GM12865 (cell line): Measurements from ENCODE around the gene RRP8.

ENCODE experiments used
- DNase-seq: peaks from one replicate; pipeline ENCODE4 v3.0.0; 2010; ENCODE audit warnings: low read depth
- H3K4me3 ChIP-seq: 2 replicates; pipeline ENCODE4 v1.5.1; 2011; ENCODE audit warnings: mild to moderate bottlenecking, low read depth, low read length, control low read depth
- CTCF ChIP-seq: IDR thresholded peaks from 2 replicates; pipeline ENCODE4 v1.5.1; 2011; ENCODE audit warnings: low read length, control low read depth, low read depth, inconsistent platforms; ENCODE audit not compliant: insufficient read depth; ENCODE audit errors: missing control alignments

RRP8 gene

DNA sequence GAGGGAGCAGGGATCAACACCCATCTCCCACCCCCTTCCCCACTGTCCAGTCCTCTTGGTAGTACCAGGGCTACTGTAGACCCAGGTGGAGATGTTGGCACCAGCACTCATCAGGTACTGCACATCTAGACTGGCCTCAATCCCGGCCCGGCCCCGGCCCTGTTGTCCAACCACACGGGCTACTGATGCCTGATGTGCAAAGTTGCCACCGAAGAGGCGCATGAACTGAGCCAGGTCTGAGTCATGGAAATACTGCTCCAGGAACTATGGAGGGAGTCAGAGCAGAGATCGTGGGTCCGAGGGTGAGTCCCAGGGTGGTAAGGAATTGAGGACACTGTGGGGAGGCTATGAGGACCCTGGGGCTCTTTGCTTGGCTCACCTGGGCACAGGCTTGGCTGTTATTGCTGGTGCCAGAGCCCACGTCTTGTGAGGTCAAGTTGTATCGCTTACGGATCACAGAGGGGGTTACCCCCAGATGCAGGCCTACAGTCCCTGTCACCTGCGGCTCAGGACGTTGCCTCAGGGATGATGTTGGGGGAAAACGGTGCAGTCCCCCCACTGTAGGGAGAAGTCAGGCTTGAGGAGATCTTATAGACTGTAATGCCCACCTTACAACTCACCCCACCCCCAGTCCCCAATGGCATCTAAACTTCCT is 13.3 kb upstream of the RRP8 start:
- H3K4me3 ChIP-seq, result no peak overlapping the region
- TF ChIP-seq CTCF, result no peak
- DNase-seq, result no peak

DNA sequence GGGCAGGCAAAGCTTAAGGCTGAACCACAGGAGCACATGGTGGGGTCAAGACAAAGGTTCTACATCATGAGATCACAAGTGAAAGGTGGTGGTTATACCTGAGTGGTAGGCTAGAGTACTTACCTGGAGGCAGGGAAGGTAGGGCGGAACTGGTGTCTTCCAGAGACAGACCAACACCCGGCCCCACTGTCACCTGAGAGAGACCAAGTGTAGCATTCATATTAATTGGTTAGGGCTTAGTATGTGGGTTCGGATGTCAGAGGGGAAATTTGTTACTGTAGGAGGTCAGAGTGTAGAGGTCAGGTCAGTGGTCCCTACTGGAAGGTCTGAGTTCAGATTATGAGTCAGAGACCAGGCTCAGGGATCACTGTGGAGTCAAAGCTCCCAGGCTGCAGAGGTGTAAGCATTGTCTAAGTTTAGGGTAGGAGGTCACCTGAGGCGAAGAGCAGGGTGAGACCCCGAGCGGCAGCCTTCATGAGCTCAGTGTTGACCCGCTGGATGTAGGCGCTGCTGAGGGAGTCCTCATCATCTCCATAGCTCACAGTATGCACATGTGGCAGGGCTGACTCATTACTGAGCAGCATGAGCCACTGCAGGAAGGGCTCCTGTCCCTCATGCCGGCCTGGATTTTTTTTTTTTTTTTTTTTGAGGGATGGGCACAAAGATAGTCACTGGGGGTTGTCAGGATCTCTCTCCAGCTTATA is 12.6 kb upstream of the RRP8 start:
- DNase-seq, result no peak
- TF ChIP-seq CTCF, result no peak
- no peak overlapping the region for H3K4me3 ChIP-seq

GRCh38 chr11:6615046-6615445 is 11.6 kb upstream of the RRP8 start:
- DNase-seq, result no peak
- no peak for TF ChIP-seq CTCF
- no peak overlapping the region for H3K4me3 ChIP-seq

- no peak for DNase-seq
- H3K4me3 ChIP-seq, result no peak overlapping the region
- TF ChIP-seq CTCF, result no peak
Observed at GRCh38 chr11:6614446-6614845, 11.0 kb upstream of the RRP8 start.

GRCh38 chr11:6613496-6613895 is 10.1 kb upstream of the RRP8 start:
- no peak overlapping the region for H3K4me3 ChIP-seq
- no peak for TF ChIP-seq CTCF

DNA sequence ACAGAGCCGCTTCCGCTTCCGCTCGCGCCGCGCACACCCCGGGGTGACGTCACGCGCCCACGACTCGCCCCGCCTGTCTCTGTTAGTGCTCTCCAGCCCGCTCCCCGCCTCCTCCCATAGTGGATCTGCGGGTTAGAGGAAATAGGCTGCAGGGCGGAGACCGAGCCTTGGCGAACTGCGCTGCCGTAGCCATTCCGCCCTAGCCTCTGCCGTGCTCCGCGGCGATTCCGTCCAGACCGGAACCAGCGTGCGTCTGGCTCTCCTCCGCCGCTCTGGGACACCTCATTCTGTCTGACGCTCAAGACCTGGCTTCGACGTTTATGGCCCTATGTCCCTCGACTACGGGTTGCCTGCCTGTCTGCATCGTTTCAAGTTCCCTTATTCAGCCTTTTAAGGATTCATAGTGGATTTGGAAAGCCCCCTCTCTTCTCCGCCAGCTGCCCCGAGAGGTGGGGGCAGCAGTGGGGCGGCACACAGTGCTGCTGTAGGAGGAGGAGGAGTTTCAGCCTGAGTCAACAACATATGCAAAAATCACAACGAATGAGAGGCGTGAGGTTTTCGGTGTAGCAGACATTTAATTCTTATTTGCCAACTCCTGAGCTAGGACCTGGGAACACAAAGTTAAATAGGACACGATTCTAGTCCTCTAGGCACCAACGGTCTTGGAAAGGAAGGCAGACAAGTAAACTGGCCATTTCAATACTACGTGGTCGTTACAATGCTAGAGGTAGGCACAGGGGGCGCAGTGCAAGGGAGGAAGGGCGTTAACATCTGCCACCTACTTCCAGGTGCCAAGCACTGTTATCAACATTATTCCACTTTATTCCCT is 9.0 kb upstream of the RRP8 start, which contains the start of gene TAF10:
TAF10 (minus strand) TSS at position 4 of the 829 bp plus-strand sequence. CDS start 27 bp downstream, outside the sequence.
- peak; percentile 96 for DNase-seq
- TF ChIP-seq CTCF, result peak; percentile 63

More at GRCh38 chr11:6613496-6613895, 10.1 kb upstream of the RRP8 start:
- DNase-seq, result no peak

DNA sequence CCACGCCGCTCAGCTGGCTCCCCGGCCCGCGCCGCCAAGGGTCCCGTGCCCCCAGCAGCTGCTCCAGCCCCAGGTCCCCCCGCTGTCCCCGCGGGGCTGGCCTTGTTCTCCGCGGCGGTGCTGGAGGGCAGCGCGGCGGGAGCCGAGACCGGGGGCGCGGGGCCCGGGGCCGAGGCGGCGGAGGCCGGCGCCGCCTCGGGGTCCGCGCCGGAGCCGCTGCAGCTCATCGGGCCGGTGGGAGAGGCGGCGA is 8.5 kb upstream of the RRP8 start:
- peak overlapping the region; percentile 84 for H3K4me3 ChIP-seq
- DNase-seq, result no peak
- TF ChIP-seq CTCF, result no peak

More for the DNA sequence above, 9.0 kb upstream of the RRP8 start, which contains the start of gene TAF10:
- peak within 1 kb of the TSS; percentile 84 for H3K4me3 ChIP-seq
